Hindlimb muscle (tissue), 1 donor: ENCODE data around the gene HPS1. TPM values are rescaled to one million over a fixed set of nuclear protein-coding genes. Genes with fewer than 3 reads are reported as not detected.

Experiments
- DNase-seq: peaks from one replicate; pipeline ENCODE4 v3.0.0-alpha.2; 2013
- polyA plus RNA-seq: library from polyadenylated mRNA; unstranded; fragments of 120-200 nt; gene quantifications from one replicate; pipeline ENCODE4 v1.2.1, GENCODE V29; 2013; ENCODE audit not compliant: insufficient read length

HPS1 gene
- polyA plus RNA-seq, 1 donor: 17.8 TPM

- DNase-seq: no peak
Observed at GRCh38 chr10:98431016-98431415, 15.7 kb downstream of the HPS1 start.

- DNase-seq: no peak
Observed at GRCh38 chr10:98430427-98430826, 16.3 kb downstream of the HPS1 start.

- no peak for DNase-seq
Observed at GRCh38 chr10:98429320-98430072, 17.2 kb downstream of the HPS1 start.

GRCh38 chr10:98427011-98427515, 19.7 kb downstream of the HPS1 start:
- no peak for DNase-seq

GRCh38 chr10:98425511-98426352, 21.0 kb downstream of the HPS1 start:
- no peak for DNase-seq

- no peak for DNase-seq
Observed at GRCh38 chr10:98424295-98425254, 22.2 kb downstream of the HPS1 start.

GRCh38 chr10:98423691-98424120, 23.0 kb downstream of the HPS1 start:
- no peak for DNase-seq

- DNase-seq: no peak
Observed at GRCh38 chr10:98422182-98422581, 24.6 kb downstream of the HPS1 start.

- DNase-seq: no peak
Observed at GRCh38 chr10:98420786-98421185, 25.9 kb downstream of the HPS1 start.

GRCh38 chr10:98419469-98420261, 27.1 kb downstream of the HPS1 start:
- DNase-seq: no peak

- no peak for DNase-seq
Observed at GRCh38 chr10:98418665-98419468, 27.9 kb downstream of the HPS1 start.

GRCh38 chr10:98417973-98418664, 28.6 kb downstream of the HPS1 start:
- DNase-seq: no peak

GRCh38 chr10:98417481-98417959, 29.2 kb downstream of the HPS1 start:
- no peak for DNase-seq

- DNase-seq: no peak
Observed at GRCh38 chr10:98416606-98417388, 29.9 kb downstream of the HPS1 start.

- DNase-seq: no peak
Observed at GRCh38 chr10:98415731-98416119, 31.0 kb downstream of the HPS1 start.

GRCh38 chr10:98414932-98415730, 31.6 kb downstream of the HPS1 start, which contains the start of gene PYROXD2:
PYROXD2 (minus strand) TSS chr10:98415182; CDS start chr10:98415135, 47 bp downstream.
- peak; percentile 85 for DNase-seq

- DNase-seq: no peak
Observed at GRCh38 chr10:98414578-98414931, 32.2 kb downstream of the HPS1 start.

- no peak for DNase-seq
Observed at GRCh38 chr10:98411768-98412167, 35.0 kb downstream of the HPS1 start.
